Forelimb muscle (tissue), 1 donor: ENCODE results near the gene TNPO1. TPM values are rescaled to one million over a fixed set of nuclear protein-coding genes. Genes with fewer than 3 reads are reported as not detected.

Experiments used
- polyA plus RNA-seq: library from polyadenylated mRNA; unstranded; fragments of 120-200 nt; gene quantifications from one replicate; pipeline ENCODE4 v1.2.1, GENCODE V29; 2013; ENCODE audit not compliant: insufficient read length

The TNPO1 gene
- polyA plus RNA-seq, 1 donor = 76.0 TPM

Other genes with a start within 250 kb of the TNPO1 start
- 15.9 TPM for gene FCHO2, start 139.4 kb downstream of the TNPO1 start, polyA plus RNA-seq